OCI-LY3 (cell line): ENCODE measurements around the gene EMSY.
"Not testable (repeated sequence)": the region's sequence is repeated elsewhere in the genome, so short reads cannot be mapped to it uniquely, and the experiment has no call there.

Source experiments
- H2AFZ ChIP-seq: fragments of 200-600, 300-600 bp; shearing (Covaris generic); 2 replicates; pipeline ENCODE4 v1.6.0; 2014; ENCODE audit warnings: antibody characterized with exemption, low read depth, low read length
- H3K27ac ChIP-seq: fragments of 200-600, 300-600 bp; sonication (generic); 2 replicates; pipeline ENCODE4 v1.5.1; 2014; ENCODE audit warnings: mild to moderate bottlenecking, low read length, moderate library complexity, mixed read lengths
- H3K27me3 ChIP-seq: fragments of 200-600, 300-600 bp; sonication (generic); 2 replicates; pipeline ENCODE4 v1.6.1; 2014; ENCODE audit warnings: low read depth, low read length, mixed read lengths
- H3K36me3 ChIP-seq: fragments of 200-600, 300-600 bp; sonication (generic); replicated peaks from 2 replicates; pipeline ENCODE3; 2014; ENCODE audit warnings: low read depth, low read length, mixed read lengths
- H3K4me1 ChIP-seq: fragments of 300-600, 200-600 bp; sonication (generic); 2 replicates; pipeline ENCODE4 v1.6.1; 2014; ENCODE audit warnings: low read length, mixed read lengths
- H3K4me2 ChIP-seq: fragments of 200-600, 300-600 bp; sonication (generic); 2 replicates; pipeline ENCODE4 v1.6.1; 2014; ENCODE audit warnings: low read length, mixed read lengths
- H3K4me3 ChIP-seq: fragments of 300-600, 200-600 bp; sonication (generic); 2 replicates; pipeline ENCODE4 v1.5.1; 2014; ENCODE audit warnings: antibody characterized with exemption, mild to moderate bottlenecking, low read length, moderate library complexity
- H3K79me2 ChIP-seq: fragments of 300-600, 200-600 bp; shearing (Covaris generic); 2 replicates; pipeline ENCODE4 v1.6.1; 2014; ENCODE audit warnings: mild to moderate bottlenecking, low read length, mixed read lengths
- H3K9ac ChIP-seq: fragments of 300-600, 200-600 bp; shearing (Covaris generic); 2 replicates; pipeline ENCODE4 v1.6.0; 2014; ENCODE audit warnings: mild to moderate bottlenecking, low read length, moderate library complexity
- H3K9me3 ChIP-seq: fragments of 200-600, 300-600 bp; shearing (Covaris generic); 2 replicates; pipeline ENCODE4 v1.6.1; 2014; ENCODE audit warnings: low read length, mixed read lengths; ENCODE audit not compliant: insufficient read depth
- H4K20me1 ChIP-seq: fragments of 200-600, 300-600 bp; sonication (generic); 2 replicates; pipeline ENCODE4 v1.6.1; 2016; ENCODE audit warnings: low read length, mixed read lengths; ENCODE audit not compliant: insufficient read depth
- EZH2phosphoT487 ChIP-seq: fragments of 200-600 bp; shearing (Covaris generic); IDR thresholded peaks from 2 replicates; pipeline ENCODE4 v1.6.1; 2018; ENCODE audit warnings: antibody characterized with exemption, mixed run types, low read depth
- TF ChIP-seq, protein P1 (sequence below): fragments of 200-600, 300-600 bp; sonication (generic); IDR thresholded peaks from 2 replicates; pipeline ENCODE4 v1.5.1; 2014; ENCODE audit warnings: antibody characterized with exemption, low read length, low read depth

The EMSY gene

DNA sequence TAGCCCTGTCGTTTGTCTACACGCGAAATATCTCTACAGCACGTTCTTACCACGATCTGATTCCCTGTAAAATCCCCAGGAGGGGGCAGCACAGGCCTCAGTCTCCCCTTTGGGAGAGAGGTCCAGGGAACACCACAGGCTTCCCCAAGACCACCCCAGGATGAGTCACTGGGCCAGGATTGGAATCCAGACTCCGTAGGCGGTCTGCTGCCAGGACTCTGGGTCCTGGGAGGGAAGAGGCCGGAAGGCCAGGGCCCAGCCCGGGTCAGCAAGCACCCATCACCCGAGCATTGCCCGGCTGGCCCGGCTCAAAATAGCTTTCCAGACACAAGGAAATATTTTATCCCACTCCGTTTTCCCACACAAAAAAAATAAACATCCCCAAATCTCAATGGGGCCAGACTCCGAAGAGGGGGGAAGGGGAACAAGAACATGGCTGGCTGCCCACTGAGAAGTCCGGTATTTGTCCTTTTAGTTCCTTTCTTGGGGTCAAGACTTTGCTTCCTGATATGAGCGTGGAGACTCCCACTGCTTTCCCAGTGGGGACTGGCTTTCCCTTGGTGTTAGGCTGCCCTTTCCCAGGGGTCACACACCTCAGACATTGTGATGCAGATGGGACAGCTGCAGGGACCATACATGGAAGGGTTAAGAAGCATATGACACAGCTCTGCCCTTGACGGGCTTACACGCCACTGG is 134.4 kb downstream of the EMSY start:
- Histone ChIP-seq H3K27me3 (peaks cover 11% of the 10 kb centered on the region; the same call in 1 of the 2 replicates), H3K4me2 (peak overlapping the region; percentile 39; the same call in 1 of the 2 replicates), H3K4me3 (no peak overlapping the region), H3K4me1 (peaks cover 8% of the 10 kb centered on the region), H3K36me3 (no peaks in the 10 kb centered on the region), H3K9me3 (no peaks in the 10 kb centered on the region), H3K79me2 (no peaks in the 10 kb centered on the region), H4K20me1 (no peaks in the 10 kb centered on the region), H2AFZ (no peak overlapping the region), H3K9ac (no peak overlapping the region), H3K27ac (no peak overlapping the region)
- TF ChIP-seq, protein P1, sequence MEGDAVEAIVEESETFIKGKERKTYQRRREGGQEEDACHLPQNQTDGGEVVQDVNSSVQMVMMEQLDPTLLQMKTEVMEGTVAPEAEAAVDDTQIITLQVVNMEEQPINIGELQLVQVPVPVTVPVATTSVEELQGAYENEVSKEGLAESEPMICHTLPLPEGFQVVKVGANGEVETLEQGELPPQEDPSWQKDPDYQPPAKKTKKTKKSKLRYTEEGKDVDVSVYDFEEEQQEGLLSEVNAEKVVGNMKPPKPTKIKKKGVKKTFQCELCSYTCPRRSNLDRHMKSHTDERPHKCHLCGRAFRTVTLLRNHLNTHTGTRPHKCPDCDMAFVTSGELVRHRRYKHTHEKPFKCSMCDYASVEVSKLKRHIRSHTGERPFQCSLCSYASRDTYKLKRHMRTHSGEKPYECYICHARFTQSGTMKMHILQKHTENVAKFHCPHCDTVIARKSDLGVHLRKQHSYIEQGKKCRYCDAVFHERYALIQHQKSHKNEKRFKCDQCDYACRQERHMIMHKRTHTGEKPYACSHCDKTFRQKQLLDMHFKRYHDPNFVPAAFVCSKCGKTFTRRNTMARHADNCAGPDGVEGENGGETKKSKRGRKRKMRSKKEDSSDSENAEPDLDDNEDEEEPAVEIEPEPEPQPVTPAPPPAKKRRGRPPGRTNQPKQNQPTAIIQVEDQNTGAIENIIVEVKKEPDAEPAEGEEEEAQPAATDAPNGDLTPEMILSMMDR = peak; percentile 40
- no peak for TF ChIP-seq EZH2phosphoT487

DNA sequence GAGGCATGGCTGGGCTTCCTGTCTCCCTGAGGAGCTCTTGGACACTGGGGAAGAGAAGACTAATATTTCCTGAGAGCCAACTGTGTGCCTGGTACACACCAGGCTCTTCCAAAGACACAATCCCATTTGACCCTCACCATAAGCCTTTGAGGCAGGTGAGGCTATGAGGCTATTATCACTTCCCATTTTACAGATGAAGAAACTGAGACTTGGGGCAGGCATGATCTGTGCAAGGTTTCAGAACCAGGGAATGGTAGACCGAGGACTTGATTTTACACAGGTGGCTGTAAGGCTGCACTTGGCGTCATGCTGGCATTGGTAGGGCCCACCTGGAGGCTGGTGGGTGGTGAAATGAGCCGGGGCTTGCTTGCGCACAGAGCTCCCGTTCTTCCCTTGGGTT is 134.9 kb downstream of the EMSY start:
- H3K79me2 ChIP-seq = no peaks in the 10 kb centered on the region
- 0 out of 2 replicates have a peak, but pooled peaks cover 5% of the 10 kb centered on the region for H3K27me3 ChIP-seq
- H3K36me3 ChIP-seq = no peaks in the 10 kb centered on the region
- no peak overlapping the region for H3K27ac ChIP-seq
- no peak overlapping the region for H3K4me3 ChIP-seq
- no peak overlapping the region for H3K9ac ChIP-seq
- no peaks in the 10 kb centered on the region for H3K9me3 ChIP-seq
- H3K4me1 ChIP-seq = peaks cover 8% of the 10 kb centered on the region
- H2AFZ ChIP-seq = no peak overlapping the region
- H3K4me2 ChIP-seq = peak overlapping the region; percentile 39
- TF ChIP-seq, protein P1 = no peak
- TF ChIP-seq EZH2phosphoT487 = no peak
- H4K20me1 ChIP-seq = no peaks in the 10 kb centered on the region

DNA sequence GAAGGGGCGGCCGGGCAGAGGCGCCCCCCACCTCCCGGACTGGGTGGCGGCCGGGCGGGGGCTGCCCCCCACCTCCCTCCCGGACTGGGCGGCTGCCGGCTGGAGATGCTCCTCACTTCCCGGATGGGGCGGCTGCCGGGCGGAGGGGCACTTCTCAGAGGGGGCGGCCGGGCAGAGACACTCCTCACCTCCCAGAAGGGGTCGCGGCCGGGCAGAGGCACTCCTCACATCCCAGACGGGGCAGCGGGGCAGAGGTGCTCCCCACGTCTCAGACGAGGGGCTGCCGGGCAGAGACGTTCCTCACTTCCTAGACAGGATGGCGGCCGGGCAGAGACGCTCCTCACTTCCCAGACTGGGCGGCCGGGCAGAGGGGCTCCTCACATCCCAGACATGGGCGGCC is 137.7 kb downstream of the EMSY start:
- H3K27ac ChIP-seq, H3K9me3 ChIP-seq, H3K27me3 ChIP-seq, H3K9ac ChIP-seq, H2AFZ ChIP-seq, H3K79me2 ChIP-seq, H4K20me1 ChIP-seq, H3K4me1 ChIP-seq, H3K4me3 ChIP-seq, H3K4me2 ChIP-seq, H3K36me3 ChIP-seq: not testable (repeated sequence)

DNA sequence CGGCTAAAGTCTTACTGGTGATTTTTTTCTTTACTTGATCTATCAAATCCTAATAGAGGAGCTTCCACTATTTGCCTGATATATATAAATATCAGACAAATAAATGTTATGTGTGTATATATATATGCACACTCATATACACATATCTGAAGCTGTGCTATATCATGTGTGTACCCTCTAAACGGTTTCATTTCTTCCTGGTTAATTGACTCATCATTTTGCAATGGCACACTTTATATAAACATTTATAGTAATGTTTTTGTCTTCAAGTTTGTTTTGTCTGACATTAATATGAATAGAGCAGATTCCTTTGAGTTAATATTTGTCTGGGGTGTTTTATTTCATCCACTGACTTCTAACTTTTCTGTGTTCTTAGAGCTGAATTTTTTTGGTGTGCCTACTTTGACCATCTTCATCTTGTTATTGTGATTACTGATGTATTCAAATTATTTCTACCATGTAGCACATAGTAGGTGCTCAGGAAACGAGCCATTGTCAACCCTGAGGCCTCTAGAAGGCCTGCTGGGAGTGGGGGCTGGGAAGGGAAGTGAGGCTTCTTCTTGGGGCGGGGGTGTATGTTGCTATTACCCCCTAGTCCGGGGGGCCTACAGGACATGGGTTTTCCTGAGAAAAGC is 143.1 kb downstream of the EMSY start:
- no peak overlapping the region for H3K4me3 ChIP-seq
- H3K27me3 ChIP-seq = peaks cover 4% of the 10 kb centered on the region; the same call in 1 of the 2 replicates
- H2AFZ ChIP-seq = peak overlapping the region; percentile 62; the same call in 1 of the 2 replicates
- H3K9me3 ChIP-seq = no peaks in the 10 kb centered on the region
- no peaks in the 10 kb centered on the region for H4K20me1 ChIP-seq
- H3K36me3 ChIP-seq = no peaks in the 10 kb centered on the region
- TF ChIP-seq, protein P1 = no peak
- no peak for TF ChIP-seq EZH2phosphoT487
- no peaks in the 10 kb centered on the region for H3K79me2 ChIP-seq
- peaks cover 6% of the 10 kb centered on the region for H3K4me1 ChIP-seq
- 0 out of 2 replicates have a peak overlapping the region, but pooled peaks have one; percentile 4 for H3K4me2 ChIP-seq
- H3K27ac ChIP-seq = no peak overlapping the region
- H3K9ac ChIP-seq = no peak overlapping the region
